ENCODE data around the gene UNC5B. TPM values are rescaled to one million over a fixed set of nuclear protein-coding genes. Genes with fewer than 3 reads are reported as not detected.

Gene UNC5B
- 10 to 100 TPM in 6 of 12 donors, 1 to 10 TPM in 5, not detected in 1; 8.2 to 17.6 (median 10.4) TPM for polyA plus RNA-seq (ENCODE audit: insufficient read length in 12 of 12)
- long read RNA-seq, donor 1: 0 reads
- long read RNA-seq, donor 2: 0 reads
- long read RNA-seq, donor 3, full-length matches to known transcripts: 1 of 1 reads
- long read RNA-seq, donor 3, partial matches to known transcripts: 0 of 1 reads
- long read RNA-seq, donor 3, other reads (novel, unspliced or antisense): 0 of 1 reads
- long read RNA-seq, donor 4: 0 reads
- long read RNA-seq, donor 5: 0 reads
- long read RNA-seq, donor 6: 0 reads
- long read RNA-seq, donor 7: 0 reads
- long read RNA-seq, donor 8, partial matches to known transcripts: 11 of 11 reads
- long read RNA-seq, donor 8, other reads (novel, unspliced or antisense): 0 of 11 reads
- long read RNA-seq, donor 9: 0 reads
- long read RNA-seq, donor 10: 0 reads
- long read RNA-seq, donor 11, full-length matches to known transcripts: 1 of 1 reads
- long read RNA-seq, donor 11, partial matches to known transcripts: 0 of 1 reads
- long read RNA-seq, donor 11, other reads (novel, unspliced or antisense): 0 of 1 reads

GRCh38 chr10:71212318-71213126 lies at the start of gene UNC5B:
TSS of gene UNC5B (plus strand) at chr10:71212570. CDS start at chr10:71212986, 416 bp downstream.
- DNase-seq: peak; percentile 89

GRCh38 chr10:71173466-71173865 lies 38.9 kb upstream of the UNC5B start:
- DNase-seq: no peak

- no peak for DNase-seq
Measured at GRCh38 chr10:71176661-71177060, 35.7 kb upstream of the UNC5B start.

GRCh38 chr10:71177651-71178199 lies 34.6 kb upstream of the UNC5B start:
- DNase-seq: no peak

- DNase-seq: no peak
Measured at GRCh38 chr10:71178880-71179279, 33.5 kb upstream of the UNC5B start.

GRCh38 chr10:71179382-71179781 lies 33.0 kb upstream of the UNC5B start:
- DNase-seq: no peak

- DNase-seq: no peak
Measured at GRCh38 chr10:71184421-71184820, 27.9 kb upstream of the UNC5B start.

- DNase-seq: no peak
Measured at GRCh38 chr10:71185209-71185608, 27.2 kb upstream of the UNC5B start.

- no peak for DNase-seq
Measured at GRCh38 chr10:71187197-71187596, 25.2 kb upstream of the UNC5B start.

- DNase-seq: no peak
Measured at GRCh38 chr10:71187600-71187999, 24.8 kb upstream of the UNC5B start.

- DNase-seq: no peak
Measured at GRCh38 chr10:71188201-71188600, 24.2 kb upstream of the UNC5B start.

GRCh38 chr10:71191019-71191418 lies 21.4 kb upstream of the UNC5B start:
- no peak for DNase-seq

- DNase-seq: no peak
Measured at GRCh38 chr10:71191551-71192076, 20.8 kb upstream of the UNC5B start.

GRCh38 chr10:71193516-71193915 lies 18.9 kb upstream of the UNC5B start:
- no peak for DNase-seq

GRCh38 chr10:71197955-71198354 lies 14.4 kb upstream of the UNC5B start:
- DNase-seq: no peak

GRCh38 chr10:71201849-71202248 lies 10.5 kb upstream of the UNC5B start:
- DNase-seq: no peak

GRCh38 chr10:71202314-71202713 lies 10.1 kb upstream of the UNC5B start:
- DNase-seq: no peak

- DNase-seq: no peak
Measured at GRCh38 chr10:71203124-71203523, 9.2 kb upstream of the UNC5B start.

- no peak for DNase-seq
Measured at GRCh38 chr10:71203716-71204115, 8.7 kb upstream of the UNC5B start.

- no peak for DNase-seq
Measured at GRCh38 chr10:71204746-71205145, 7.6 kb upstream of the UNC5B start.

GRCh38 chr10:71205468-71205867 lies 6.9 kb upstream of the UNC5B start:
- DNase-seq: no peak

GRCh38 chr10:71206911-71207310 lies 5.5 kb upstream of the UNC5B start:
- no peak for DNase-seq

All from muscle of arm (tissue), 14 donors.